NCI-H446 (cell line): ENCODE data around the gene U2SURP.

Experiments
- DNase-seq, 2 experiments: peaks; one replicate each; lab custom pipeline; 2025; lab: John Stamatoyannopoulos, UW

Gene U2SURP

GRCh38 chr3:143101792-143102381, 100.5 kb downstream of the U2SURP start:
- DNase-seq, result no peak

- no peak for DNase-seq
Measured at GRCh38 chr3:143103652-143104051, 102.3 kb downstream of the U2SURP start.

- DNase-seq, result no peak
Measured at GRCh38 chr3:143105170-143105569, 103.8 kb downstream of the U2SURP start.

DNA sequence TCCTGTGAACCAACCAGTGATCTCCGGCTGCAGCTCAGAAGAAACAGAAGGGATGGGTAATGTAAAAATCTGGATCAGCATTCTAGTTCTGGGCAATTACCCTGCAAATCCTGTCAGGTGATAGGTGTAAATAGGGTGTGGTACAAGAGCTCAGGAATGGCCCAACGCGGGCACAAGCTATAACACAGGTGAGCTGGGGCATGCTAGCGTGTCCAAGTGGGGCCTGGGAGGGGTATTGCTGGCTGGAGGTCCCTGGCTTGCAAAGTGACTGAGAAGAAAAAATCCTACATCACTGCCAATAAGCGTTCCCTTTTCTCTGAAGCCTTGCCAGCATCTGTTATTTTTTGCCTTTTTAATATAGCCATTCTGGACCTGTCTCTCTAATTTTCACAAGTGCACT, 108.5 kb downstream of the U2SURP start:
- peak; percentile 29 to 44 for DNase-seq
